Measurements from ENCODE around the gene CELSR2.

- TF ChIP-seq CTCF (IDR thresholded peaks at IDR 0.05) (no peak), POLR2AphosphoS5 (IDR thresholded peaks at IDR 0.05) (no peak)
Measured at GRCh38 chr1:109248797-109249629, at the start of gene CELSR2.

All from breast epithelium (tissue), 3 donors.